GM11168 (cell line): Measurements from ENCODE around the gene MELK.
"Not testable (repeated sequence)": the region's sequence is repeated elsewhere in the genome, so short reads cannot be mapped to it uniquely, and the experiment has no call there.

Experiments
- in situ Hi-C: fragments of 300-500 bp; cut with MboI; formaldehyde crosslinking; loops from one replicate; pipeline ENCODE4 v1.12.0; 2022; ENCODE audit warnings: low sequenced_read_pairs; ENCODE audit not compliant: unreplicated experiment

The MELK gene

GRCh38 chr9:36572515-36573418 is at the start of gene MELK:
MELK (plus strand) TSS chr9:36572895; CDS start chr9:36581682, 8,787 bp downstream.
- in situ Hi-C loops, result no loop called here

- in situ Hi-C loops, result no loop called here
Observed at GRCh38 chr9:36530224-36530623, 42.5 kb upstream of the MELK start.

GRCh38 chr9:36532353-36532752 is 40.3 kb upstream of the MELK start:
- in situ Hi-C loops, result no loop called here

GRCh38 chr9:36533726-36534125 is 39.0 kb upstream of the MELK start:
- in situ Hi-C loops, result not testable (repeated sequence)

GRCh38 chr9:36535107-36535506 is 37.6 kb upstream of the MELK start:
- in situ Hi-C loops, result no loop called here

GRCh38 chr9:36537861-36538260 is 34.8 kb upstream of the MELK start:
- in situ Hi-C loops, result no loop called here

GRCh38 chr9:36542355-36542754 is 30.3 kb upstream of the MELK start:
- in situ Hi-C loops, result no loop called here

- in situ Hi-C loops, result no loop called here
Observed at GRCh38 chr9:36543916-36544315, 28.8 kb upstream of the MELK start.

- in situ Hi-C loops, result no loop called here
Observed at GRCh38 chr9:36547598-36547997, 25.1 kb upstream of the MELK start.

GRCh38 chr9:36548454-36548853 is 24.2 kb upstream of the MELK start:
- in situ Hi-C loops, result no loop called here

- in situ Hi-C loops, result loop anchor here (10.0 kb wide), 1 partner anchor 145 kb away; the partner anchor contains the start of gene RNF38
Observed at GRCh38 chr9:36550135-36550534, 22.6 kb upstream of the MELK start.

- in situ Hi-C loops, result loop anchor here (10.0 kb wide), 1 partner anchor 146 kb away; the partner anchor contains the start of gene RNF38
Observed at GRCh38 chr9:36550631-36551098, 22.0 kb upstream of the MELK start.

GRCh38 chr9:36551129-36551528 is 21.6 kb upstream of the MELK start:
- in situ Hi-C loops, result loop anchor here (10.0 kb wide), 1 partner anchor 146 kb away; the partner anchor contains the start of gene RNF38

- in situ Hi-C loops, result loop anchor here (10.0 kb wide), 1 partner anchor 147 kb away; the partner anchor contains the start of gene RNF38
Observed at GRCh38 chr9:36551910-36552309, 20.8 kb upstream of the MELK start.

GRCh38 chr9:36559036-36559695 is 13.5 kb upstream of the MELK start:
- in situ Hi-C loops, result loop anchor here (10.0 kb wide), 1 partner anchor 154 kb away; the partner anchor contains the start of gene RNF38

GRCh38 chr9:36560771-36561170 is 11.9 kb upstream of the MELK start:
- in situ Hi-C loops, result no loop called here

GRCh38 chr9:36562801-36563200 is 9.9 kb upstream of the MELK start:
- in situ Hi-C loops, result not testable (repeated sequence)

GRCh38 chr9:36566813-36567221 is 5.9 kb upstream of the MELK start:
- in situ Hi-C loops, result no loop called here

GRCh38 chr9:36568681-36569080 is 4.0 kb upstream of the MELK start:
- in situ Hi-C loops, result not testable (repeated sequence)

GRCh38 chr9:36571333-36571732 is 1.4 kb upstream of the MELK start:
- in situ Hi-C loops, result no loop called here

GRCh38 chr9:36574045-36574444 is 1.4 kb downstream of the MELK start:
- in situ Hi-C loops, result not testable (repeated sequence)
